Upper lobe of left lung (tissue), 4 donors: Measurements from ENCODE around the gene DSTN.

ENCODE experiments used
- EP300 ChIP-seq, 4 donors: sonication (generic); formaldehyde crosslinking; IDR thresholded peaks; one replicate each; pipeline ENCODE4 v1.5.1; 2017; ENCODE audit warnings: antibody characterized with exemption in 4 of 4, control low read depth in 2 of 4
- POLR2A ChIP-seq, 4 donors: fragments of 450-650 bp; IDR thresholded peaks; one replicate each; pipeline ENCODE4 v1.5.1; 2016 to 2017; ENCODE audit warnings: antibody characterized with exemption in 4 of 4, mild to moderate bottlenecking in 2 of 4
- POLR2AphosphoS5 ChIP-seq, 2 donors: sonication (generic); formaldehyde crosslinking; IDR thresholded peaks; one replicate each; pipeline ENCODE4 v1.5.1; 2017; ENCODE audit warnings: antibody characterized with exemption in 2 of 2
- TF ChIP-seq, protein P1 (sequence below), 6 experiments: fragments of 450-650 bp in 4 of 6; fragments of 200-600 bp in 2 of 6; sonication (generic) in 2 of 6; IDR thresholded peaks; one replicate each; pipeline ENCODE4 v1.5.1; 2016 to 2019; ENCODE audit warnings: antibody characterized with exemption in 6 of 6

DNA sequence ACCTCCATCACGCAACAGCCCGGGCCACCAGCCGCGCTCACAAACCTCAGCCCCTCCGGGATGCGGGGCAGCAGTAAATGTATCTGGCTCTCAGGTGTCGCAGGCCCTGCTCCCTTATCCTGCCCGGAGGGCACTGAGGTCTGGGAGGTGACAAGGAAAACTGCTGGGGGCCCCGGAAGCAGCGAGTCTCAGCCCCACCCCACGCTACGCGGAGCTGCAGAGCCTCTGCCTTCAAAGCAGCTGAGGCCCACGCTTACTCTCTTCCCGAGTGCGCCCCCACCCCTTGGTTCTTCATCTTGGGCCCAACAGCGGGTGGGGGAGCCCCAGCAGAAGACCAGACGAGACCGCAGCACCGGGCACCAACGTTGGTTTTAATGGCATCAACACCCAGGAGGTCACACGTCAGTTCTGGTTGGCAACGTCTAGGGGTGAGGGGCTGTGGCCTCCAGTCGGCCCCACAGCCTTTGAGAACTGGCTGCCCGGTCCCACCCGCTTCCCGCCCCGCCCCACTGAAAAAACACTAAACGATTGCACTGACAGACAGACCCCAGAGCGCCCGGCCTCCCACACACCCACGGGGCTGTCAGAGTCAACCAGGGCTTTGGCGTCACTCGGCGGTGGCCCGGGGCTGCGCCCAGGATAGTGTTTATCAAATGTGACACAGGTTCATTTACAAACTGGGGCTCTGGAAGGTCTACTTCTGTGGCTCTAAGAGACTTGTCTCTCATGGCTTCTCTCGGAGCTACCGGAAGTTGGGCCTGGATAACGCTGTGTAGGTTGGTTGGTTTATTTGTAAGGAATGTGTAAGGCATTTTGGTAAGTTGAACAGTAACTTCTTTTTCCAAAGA, 43.7 kb downstream of the DSTN start:
- TF ChIP-seq, protein P1, sequence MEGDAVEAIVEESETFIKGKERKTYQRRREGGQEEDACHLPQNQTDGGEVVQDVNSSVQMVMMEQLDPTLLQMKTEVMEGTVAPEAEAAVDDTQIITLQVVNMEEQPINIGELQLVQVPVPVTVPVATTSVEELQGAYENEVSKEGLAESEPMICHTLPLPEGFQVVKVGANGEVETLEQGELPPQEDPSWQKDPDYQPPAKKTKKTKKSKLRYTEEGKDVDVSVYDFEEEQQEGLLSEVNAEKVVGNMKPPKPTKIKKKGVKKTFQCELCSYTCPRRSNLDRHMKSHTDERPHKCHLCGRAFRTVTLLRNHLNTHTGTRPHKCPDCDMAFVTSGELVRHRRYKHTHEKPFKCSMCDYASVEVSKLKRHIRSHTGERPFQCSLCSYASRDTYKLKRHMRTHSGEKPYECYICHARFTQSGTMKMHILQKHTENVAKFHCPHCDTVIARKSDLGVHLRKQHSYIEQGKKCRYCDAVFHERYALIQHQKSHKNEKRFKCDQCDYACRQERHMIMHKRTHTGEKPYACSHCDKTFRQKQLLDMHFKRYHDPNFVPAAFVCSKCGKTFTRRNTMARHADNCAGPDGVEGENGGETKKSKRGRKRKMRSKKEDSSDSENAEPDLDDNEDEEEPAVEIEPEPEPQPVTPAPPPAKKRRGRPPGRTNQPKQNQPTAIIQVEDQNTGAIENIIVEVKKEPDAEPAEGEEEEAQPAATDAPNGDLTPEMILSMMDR (IDR thresholded peaks at IDR 0.05) = no peak
- no peak for TF ChIP-seq EP300 (IDR thresholded peaks at IDR 0.05)
- no peak for TF ChIP-seq POLR2AphosphoS5 (IDR thresholded peaks at IDR 0.05)
- no peak for TF ChIP-seq POLR2A (IDR thresholded peaks at IDR 0.05)
